ENCODE data around the gene SELP.

DNA sequence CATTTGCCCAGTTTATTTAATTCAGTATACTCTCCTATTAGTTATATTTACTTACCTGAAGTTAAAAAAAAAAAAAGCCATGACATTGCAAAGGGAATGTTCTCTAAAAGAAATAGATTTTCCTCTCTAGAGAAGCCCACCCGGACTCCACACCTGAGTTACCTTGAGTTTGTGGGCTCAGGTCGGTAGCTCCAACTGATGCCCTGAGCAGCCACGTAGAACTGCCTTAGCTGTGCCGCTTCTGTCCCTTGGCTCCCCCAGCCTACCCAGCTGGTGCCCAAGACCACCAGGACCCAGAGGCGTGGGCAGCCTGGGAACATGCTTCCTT, 43.9 kb downstream of the SELP start:
- TF ChIP-seq, protein P1, sequence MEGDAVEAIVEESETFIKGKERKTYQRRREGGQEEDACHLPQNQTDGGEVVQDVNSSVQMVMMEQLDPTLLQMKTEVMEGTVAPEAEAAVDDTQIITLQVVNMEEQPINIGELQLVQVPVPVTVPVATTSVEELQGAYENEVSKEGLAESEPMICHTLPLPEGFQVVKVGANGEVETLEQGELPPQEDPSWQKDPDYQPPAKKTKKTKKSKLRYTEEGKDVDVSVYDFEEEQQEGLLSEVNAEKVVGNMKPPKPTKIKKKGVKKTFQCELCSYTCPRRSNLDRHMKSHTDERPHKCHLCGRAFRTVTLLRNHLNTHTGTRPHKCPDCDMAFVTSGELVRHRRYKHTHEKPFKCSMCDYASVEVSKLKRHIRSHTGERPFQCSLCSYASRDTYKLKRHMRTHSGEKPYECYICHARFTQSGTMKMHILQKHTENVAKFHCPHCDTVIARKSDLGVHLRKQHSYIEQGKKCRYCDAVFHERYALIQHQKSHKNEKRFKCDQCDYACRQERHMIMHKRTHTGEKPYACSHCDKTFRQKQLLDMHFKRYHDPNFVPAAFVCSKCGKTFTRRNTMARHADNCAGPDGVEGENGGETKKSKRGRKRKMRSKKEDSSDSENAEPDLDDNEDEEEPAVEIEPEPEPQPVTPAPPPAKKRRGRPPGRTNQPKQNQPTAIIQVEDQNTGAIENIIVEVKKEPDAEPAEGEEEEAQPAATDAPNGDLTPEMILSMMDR (IDR thresholded peaks at IDR 0.05) = no peak
- no peak for TF ChIP-seq EZH2 (IDR thresholded peaks at IDR 0.05)
- no peak for TF ChIP-seq EZH2phosphoT487 (IDR thresholded peaks at IDR 0.05)
